A549 (cell line): ENCODE results near the gene MED6. TPM values are rescaled to one million over a fixed set of nuclear protein-coding genes. Genes with fewer than 3 reads are reported as not detected.

Source experiments
- ATAC-seq, 2 experiments: fragments of 200-7000 bp in 1 of 2; fragments of >200 bp in 1 of 2; cut with Nextera tagmentation in 1 of 2; cut with Tn5 transposase in 1 of 2; 3 replicates each; pipeline versions ENCODE4 v1.8.0 to v1.9.1; 2018 to 2020; ENCODE audit warnings: mild to moderate bottlenecking in 1 of 2, moderate library complexity in 1 of 2
- CTCF ChIA-PET: fragments of 300-600 bp; sonication (Branson Sonifier 250); formaldehyde crosslinking; extraction: SDS; loops from one replicate; lab custom pipeline; 2021; ENCODE audit warnings: antibody characterized with exemption, inconsistent platforms; lab: Yijun Ruan, JAX
- POLR2A ChIA-PET: fragments of 350-600 bp; formaldehyde crosslinking; extraction: SDS; loops from one replicate; lab custom pipeline; 2021; ENCODE audit warnings: antibody characterized with exemption, inconsistent platforms; lab: Yijun Ruan, JAX
- DNase-seq, 2 experiments: peaks; one replicate each; pipeline versions ENCODE4 v3.0.0 to v3.0.0-alpha.2; 2011 to 2016; ENCODE audit warnings: low read depth in 1 of 2, low spot score in 1 of 2
- FAIRE-seq: peaks from 2 replicates; lab custom pipeline; 2011; peaks lifted over from hg19 to GRCh38; lab: Jason Lieb, UNC
- H3K27ac ChIP-seq, 2 experiments: fragments of >200 bp; sonication (Bioruptor Twin); formaldehyde crosslinking; 3 replicates each; pipeline ENCODE4 v1.5.1; 2016 to 2017
- H3K4me1 ChIP-seq: fragments of >200 bp; sonication (Bioruptor Twin); formaldehyde crosslinking; 3 replicates; pipeline ENCODE4 v1.6.1; 2016
- H3K4me2 ChIP-seq: fragments of >200 bp; sonication (Bioruptor Twin); formaldehyde crosslinking; 3 replicates; pipeline ENCODE4 v1.6.1; 2016
- H3K4me3 ChIP-seq: fragments of >200 bp; sonication (Bioruptor Twin); formaldehyde crosslinking; 3 replicates; pipeline ENCODE4 v1.5.1; 2016
- H3K9me3 ChIP-seq: fragments of >200 bp; sonication (Bioruptor Twin); formaldehyde crosslinking; 3 replicates; pipeline ENCODE4 v1.6.1; 2016
- BHLHE40 ChIP-seq: IDR thresholded peaks from 2 replicates; pipeline ENCODE4 v1.6.1; 2012; ENCODE audit warnings: low read depth, low read length, inconsistent platforms
- CBX2 ChIP-seq: fragments of 200-600 bp; sonication (generic); IDR thresholded peaks from 2 replicates; pipeline ENCODE4 v1.6.1; 2016; ENCODE audit warnings: low read depth, mild to moderate bottlenecking, borderline replicate concordance
- CEBPB ChIP-seq, 2 experiments: fragments of >200 bp in 1 of 2; sonication (Bioruptor Twin) in 1 of 2; formaldehyde crosslinking in 1 of 2; IDR thresholded peaks; 2 replicates each; pipeline ENCODE4 v1.6.1; 2012 to 2016
- CHD2 ChIP-seq: fragments of 150-350 bp; IDR thresholded peaks from 2 replicates; pipeline ENCODE4 v1.6.1; 2014; ENCODE audit warnings: low read length; ENCODE audit not compliant: partially characterized antibody
- CHD4 ChIP-seq: fragments of 200-600 bp; sonication (generic); IDR thresholded peaks from 2 replicates; pipeline ENCODE4 v1.6.1; 2016; ENCODE audit warnings: antibody characterized with exemption, mild to moderate bottlenecking, borderline replicate concordance
- EHMT2 ChIP-seq: fragments of 200-600 bp; sonication (generic); IDR thresholded peaks from 2 replicates; pipeline ENCODE4 v1.6.1; 2016; ENCODE audit warnings: antibody characterized with exemption, low read depth, mild to moderate bottlenecking, moderate library complexity
- FOSB ChIP-seq: fragments of 250-450 bp; sonication (Bioruptor Pico); IDR thresholded peaks from 2 replicates; pipeline ENCODE4 v1.5.0; 2020; ENCODE audit warnings: mild to moderate bottlenecking, moderate library complexity
- GATA3 ChIP-seq: IDR thresholded peaks from 2 replicates; pipeline ENCODE4 v1.6.1; 2012; ENCODE audit warnings: borderline replicate concordance
- HEYL ChIP-seq: fragments of 250-450 bp; sonication (Bioruptor Pico); IDR thresholded peaks from 2 replicates; pipeline ENCODE4 v1.8.0; 2021; ENCODE audit warnings: mild to moderate bottlenecking, moderate library complexity
- HOXA7 ChIP-seq: fragments of 250-450 bp; sonication (Bioruptor Pico); IDR thresholded peaks from 2 replicates; pipeline ENCODE4 v1.5.0; 2020; ENCODE audit warnings: mild to moderate bottlenecking, moderate library complexity
- HOXB5 ChIP-seq: fragments of 250-450 bp; sonication (Bioruptor Pico); IDR thresholded peaks from 2 replicates; pipeline ENCODE4 v1.5.0; 2020; ENCODE audit warnings: mild to moderate bottlenecking, moderate library complexity
- KDM1A ChIP-seq: fragments of 200-600 bp; sonication (generic); IDR thresholded peaks from 2 replicates; pipeline ENCODE4 v1.6.1; 2016; ENCODE audit warnings: low read depth, mild to moderate bottlenecking
- MAFK ChIP-seq: fragments of 450-650 bp; IDR thresholded peaks from 2 replicates; pipeline ENCODE4 v1.6.1; 2014; ENCODE audit not compliant: partially characterized antibody
- MAX ChIP-seq: IDR thresholded peaks from 2 replicates; pipeline ENCODE4 v1.6.1; 2012
- MAZ ChIP-seq: fragments of 150-350 bp; IDR thresholded peaks from 2 replicates; pipeline ENCODE4 v1.6.1; 2014; ENCODE audit warnings: antibody characterized with exemption, low read depth, low read length, borderline replicate concordance
- PBX3 ChIP-seq: IDR thresholded peaks from 2 replicates; pipeline ENCODE4 v1.6.1; 2012
- POLR2AphosphoS2 ChIP-seq: conservative IDR thresholded peaks from 2 replicates; pipeline ENCODE4 v1.6.1; 2012; ENCODE audit warnings: low read length, improper control_type of control experiment, inconsistent platforms
- RAD21 ChIP-seq, 2 experiments: fragments of >200 bp in 1 of 2; sonication (Bioruptor Twin) in 1 of 2; formaldehyde crosslinking in 1 of 2; IDR thresholded peaks in 1 of 2; conservative IDR thresholded peaks in 1 of 2; 2 replicates in 1 of 2; 3 replicates in 1 of 2; pipeline ENCODE4 v1.6.1; 2012 to 2018; ENCODE audit warnings: inconsistent platforms in 1 of 2
- RARB ChIP-seq: fragments of 250-450 bp; sonication (Bioruptor Pico); IDR thresholded peaks from 2 replicates; pipeline ENCODE4 v1.8.0; 2021; ENCODE audit warnings: mild to moderate bottlenecking, moderate library complexity
- RCOR1 ChIP-seq: fragments of 150-350 bp; IDR thresholded peaks from 2 replicates; pipeline ENCODE4 v1.6.1; 2014; ENCODE audit warnings: antibody characterized with exemption, low read length, low read depth
- REST ChIP-seq: fragments of 200-600 bp; sonication (generic); IDR thresholded peaks from 2 replicates; pipeline ENCODE4 v1.6.1; 2016; ENCODE audit warnings: antibody characterized with exemption, mild to moderate bottlenecking, moderate library complexity
- RNF2 ChIP-seq: fragments of 200-600 bp; sonication (generic); IDR thresholded peaks from 2 replicates; pipeline ENCODE4 v1.6.1; 2016; ENCODE audit warnings: low read depth, mild to moderate bottlenecking, antibody characterized with exemption, moderate library complexity, borderline replicate concordance
- SMC3 ChIP-seq: fragments of >200 bp; sonication (Bioruptor Twin); formaldehyde crosslinking; IDR thresholded peaks from 3 replicates; pipeline ENCODE4 v1.6.1; 2018; ENCODE audit warnings: inconsistent platforms
- SREBF2 ChIP-seq: fragments of 450-650 bp; IDR thresholded peaks from 2 replicates; pipeline ENCODE4 v1.6.1; 2014; ENCODE audit warnings: mild to moderate bottlenecking, moderate library complexity
- TP53 ChIP-seq: fragments of 250-450 bp; sonication (Bioruptor Pico); IDR thresholded peaks from 2 replicates; pipeline ENCODE4 v1.5.0; 2021; ENCODE audit warnings: mild to moderate bottlenecking, moderate library complexity
- ZC3H11A ChIP-seq: fragments of 450-650 bp; IDR thresholded peaks from 2 replicates; pipeline ENCODE4 v1.6.1; 2014; ENCODE audit warnings: antibody characterized with exemption, mild to moderate bottlenecking
- ZFP36 ChIP-seq: fragments of 450-650 bp; IDR thresholded peaks from 2 replicates; pipeline ENCODE4 v1.6.1; 2014; ENCODE audit warnings: borderline replicate concordance; ENCODE audit not compliant: partially characterized antibody
- ZNF302 ChIP-seq: fragments of 250-450 bp; sonication (Bioruptor Pico); IDR thresholded peaks from 2 replicates; pipeline ENCODE4 v1.9.0; 2021; ENCODE audit warnings: inconsistent platforms, mild to moderate bottlenecking, moderate library complexity
- WGBS: methylation state at CpG from one replicate; pipeline ENCODE4 v1.1.6; 2017; ENCODE audit errors: missing lambda C conversion rate; 5-methylcytosine and 5-hydroxymethylcytosine counted together
- polyA plus RNA-seq, 4 experiments: library from polyadenylated mRNA; depleted of rRNA in 3 of 4; stranded (reverse); fragments of >200 nt; fragmentation: RNase III in 1 of 4; extraction: RNeasy Plus Mini Kit Qiagen cat#74134 plus additional on column Dnase treatment in 1 of 4; gene quantifications; 2 replicates in 3 of 4; 3 replicates in 1 of 4; pipeline ENCODE4 v1.2.3, GENCODE V29; 2011 to 2017
- TF ChIP-seq, protein P1 (sequence below): fragments of 450-650 bp; IDR thresholded peaks from 2 replicates; pipeline ENCODE4 v1.6.1; 2014; ENCODE audit warnings: antibody characterized with exemption
- TF ChIP-seq, protein P2 (sequence below): fragments of >200 bp; sonication (Bioruptor Twin); formaldehyde crosslinking; IDR thresholded peaks from 2 replicates; pipeline ENCODE4 v1.6.1; 2016
- TF ChIP-seq, protein P3 (sequence below): fragments of >200 bp; sonication (Bioruptor Twin); formaldehyde crosslinking; IDR thresholded peaks from 3 replicates; pipeline ENCODE4 v1.5.1; 2016

MED6 gene
- polyA plus RNA-seq, 2 of the 4 experiments (the other 2 are of a cell fraction): 47.5 to 85.5 TPM

GRCh38 chr14:70624972-70625371 lies 24.5 kb upstream of the MED6 start:
- FAIRE-seq (no peak), DNase-seq (peak in 1 of 2 experiments; percentile 11), ATAC-seq (no peak; a peak in 1 of 6 replicates)
- Histone ChIP-seq H3K27ac (no peak overlapping the region), H3K4me2 (no peak overlapping the region), H3K4me3 (no peak overlapping the region), H3K9me3 (peaks cover 16% of the 10 kb centered on the region; the same call in 2 of the 3 replicates), H3K4me1 (no peaks in the 10 kb centered on the region)
- no peak for TF ChIP-seq MAZ
- TF ChIP-seq CBX2: no peak
- no peak for TF ChIP-seq HOXA7 (CRISPR knock-in tag)
- no peak for TF ChIP-seq POLR2AphosphoS2
- TF ChIP-seq EHMT2: no peak
- TF ChIP-seq, protein P1, sequence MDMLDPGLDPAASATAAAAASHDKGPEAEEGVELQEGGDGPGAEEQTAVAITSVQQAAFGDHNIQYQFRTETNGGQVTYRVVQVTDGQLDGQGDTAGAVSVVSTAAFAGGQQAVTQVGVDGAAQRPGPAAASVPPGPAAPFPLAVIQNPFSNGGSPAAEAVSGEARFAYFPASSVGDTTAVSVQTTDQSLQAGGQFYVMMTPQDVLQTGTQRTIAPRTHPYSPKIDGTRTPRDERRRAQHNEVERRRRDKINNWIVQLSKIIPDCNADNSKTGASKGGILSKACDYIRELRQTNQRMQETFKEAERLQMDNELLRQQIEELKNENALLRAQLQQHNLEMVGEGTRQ: no peak
- TF ChIP-seq, protein P2, sequence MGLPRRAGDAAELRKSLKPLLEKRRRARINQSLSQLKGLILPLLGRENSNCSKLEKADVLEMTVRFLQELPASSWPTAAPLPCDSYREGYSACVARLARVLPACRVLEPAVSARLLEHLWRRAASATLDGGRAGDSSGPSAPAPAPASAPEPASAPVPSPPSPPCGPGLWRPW: no peak
- no peak for TF ChIP-seq KDM1A
- no peak for TF ChIP-seq MAFK
- TF ChIP-seq ZC3H11A: no peak
- no peak for TF ChIP-seq GATA3
- TF ChIP-seq FOSB (CRISPR knock-in tag): no peak
- TF ChIP-seq HOXB5 (CRISPR knock-in tag): no peak
- TF ChIP-seq RCOR1: no peak
- no peak for TF ChIP-seq RNF2
- TF ChIP-seq CHD2: no peak
- TF ChIP-seq BHLHE40: no peak
- no peak for TF ChIP-seq ZFP36
- no peak for TF ChIP-seq RAD21 (conservative IDR thresholded peaks at IDR 0.05 in 1 of 2, IDR thresholded peaks at IDR 0.05 in 1 of 2)
- no peak for TF ChIP-seq RARB (CRISPR knock-in tag)
- 23% methylated on average over 1 of the region's 1 CpG for WGBS
- ChIA-PET POLR2A (no interaction called here), CTCF (interaction anchor here (1.1 to 4.6 kb wide), 2 partner anchors 193 to 322 kb away, joined by 3 to 34 read pairs; no protein-coding TSS in a partner anchor)

- ChIA-PET POLR2A (no interaction called here), CTCF (interaction anchor here (0.6 to 4.6 kb wide), 14 partner anchors 10 to 713 kb away, joined by 3 to 34 read pairs (median 4); partner anchors contain the start of gene MAP3K9)
- DNase-seq (peak; percentile 58 to 67), FAIRE-seq (peak; percentile 93), ATAC-seq (peak; percentile 95 to 96)
- Histone ChIP-seq H3K4me1 (no peaks in the 10 kb centered on the region), H3K4me3 (no peak overlapping the region), H3K9me3 (peaks cover 10% of the 10 kb centered on the region; the same call in 1 of the 3 replicates), H3K4me2 (no peak overlapping the region), H3K27ac (no peak overlapping the region)
- WGBS: 10% methylated on average over 3 of the region's 3 CpGs
- TF ChIP-seq RCOR1: no peak
- TF ChIP-seq SREBF2: no peak
- TF ChIP-seq ZNF302 (CRISPR knock-in tag): no peak
- no peak for TF ChIP-seq CHD4
- peak; percentile 83 for TF ChIP-seq SMC3
- TF ChIP-seq RNF2: no peak
- TF ChIP-seq BHLHE40: no peak
- TF ChIP-seq CBX2: no peak
- no peak for TF ChIP-seq MAX
- TF ChIP-seq PBX3: no peak
- no peak for TF ChIP-seq TP53 (CRISPR knock-in tag)
- TF ChIP-seq HEYL (CRISPR knock-in tag): no peak
- TF ChIP-seq, protein P3, sequence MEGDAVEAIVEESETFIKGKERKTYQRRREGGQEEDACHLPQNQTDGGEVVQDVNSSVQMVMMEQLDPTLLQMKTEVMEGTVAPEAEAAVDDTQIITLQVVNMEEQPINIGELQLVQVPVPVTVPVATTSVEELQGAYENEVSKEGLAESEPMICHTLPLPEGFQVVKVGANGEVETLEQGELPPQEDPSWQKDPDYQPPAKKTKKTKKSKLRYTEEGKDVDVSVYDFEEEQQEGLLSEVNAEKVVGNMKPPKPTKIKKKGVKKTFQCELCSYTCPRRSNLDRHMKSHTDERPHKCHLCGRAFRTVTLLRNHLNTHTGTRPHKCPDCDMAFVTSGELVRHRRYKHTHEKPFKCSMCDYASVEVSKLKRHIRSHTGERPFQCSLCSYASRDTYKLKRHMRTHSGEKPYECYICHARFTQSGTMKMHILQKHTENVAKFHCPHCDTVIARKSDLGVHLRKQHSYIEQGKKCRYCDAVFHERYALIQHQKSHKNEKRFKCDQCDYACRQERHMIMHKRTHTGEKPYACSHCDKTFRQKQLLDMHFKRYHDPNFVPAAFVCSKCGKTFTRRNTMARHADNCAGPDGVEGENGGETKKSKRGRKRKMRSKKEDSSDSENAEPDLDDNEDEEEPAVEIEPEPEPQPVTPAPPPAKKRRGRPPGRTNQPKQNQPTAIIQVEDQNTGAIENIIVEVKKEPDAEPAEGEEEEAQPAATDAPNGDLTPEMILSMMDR: peak; percentile 65
- TF ChIP-seq REST: no peak
- no peak for TF ChIP-seq CEBPB (IDR thresholded peaks at IDR 0.05)
These were observed 21.8 kb upstream of the MED6 start for GRCh38 chr14:70622111-70622712.
